COLO668 (cell line): ENCODE data around the gene NR2F2.

Experiments used
- DNase-seq: peaks from one replicate; lab custom pipeline; 2025; ENCODE audit not compliant: unreplicated experiment; lab: John Stamatoyannopoulos, UW

NR2F2 gene

DNA sequence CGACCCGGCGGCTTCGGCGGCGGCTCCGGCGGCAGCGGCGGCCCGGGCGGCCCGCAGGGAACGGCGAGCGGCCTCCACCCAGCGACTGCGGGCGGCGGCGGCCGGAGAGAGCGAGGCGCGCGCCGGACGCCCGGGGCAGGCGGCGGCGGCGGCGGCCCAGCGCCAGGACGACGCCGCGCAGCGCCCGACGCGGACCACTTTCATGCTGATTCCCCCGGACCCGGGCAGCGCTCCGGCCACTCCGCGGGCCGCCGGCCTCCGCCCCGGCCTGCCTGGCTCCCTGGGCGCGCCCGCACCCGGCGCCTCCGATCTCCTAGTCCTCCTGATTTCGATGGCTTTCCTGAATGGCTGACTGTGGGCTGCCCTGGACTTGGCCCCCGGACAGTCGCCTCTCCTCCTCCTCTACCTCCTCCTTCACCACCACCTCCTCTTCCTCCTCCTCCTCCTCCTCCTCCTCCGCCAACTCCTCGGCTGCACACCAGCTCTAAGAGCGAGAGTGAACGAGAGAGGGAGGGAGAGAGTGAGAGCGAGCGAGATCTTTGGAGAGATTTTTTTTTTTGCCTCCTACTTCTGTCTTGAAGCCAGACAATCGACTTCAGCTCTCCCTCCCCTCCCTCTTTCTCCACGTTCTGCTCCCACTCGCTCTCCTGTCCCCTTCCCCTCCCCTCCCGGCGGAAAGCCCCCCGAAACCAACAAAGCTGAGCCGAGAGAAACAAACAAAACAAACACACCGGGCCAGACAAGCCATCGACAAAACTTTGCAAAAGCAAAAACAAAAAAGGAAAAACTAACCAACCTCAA, 844 bp downstream of the NR2F2 start:
- DNase-seq, result peak; percentile 65

DNA sequence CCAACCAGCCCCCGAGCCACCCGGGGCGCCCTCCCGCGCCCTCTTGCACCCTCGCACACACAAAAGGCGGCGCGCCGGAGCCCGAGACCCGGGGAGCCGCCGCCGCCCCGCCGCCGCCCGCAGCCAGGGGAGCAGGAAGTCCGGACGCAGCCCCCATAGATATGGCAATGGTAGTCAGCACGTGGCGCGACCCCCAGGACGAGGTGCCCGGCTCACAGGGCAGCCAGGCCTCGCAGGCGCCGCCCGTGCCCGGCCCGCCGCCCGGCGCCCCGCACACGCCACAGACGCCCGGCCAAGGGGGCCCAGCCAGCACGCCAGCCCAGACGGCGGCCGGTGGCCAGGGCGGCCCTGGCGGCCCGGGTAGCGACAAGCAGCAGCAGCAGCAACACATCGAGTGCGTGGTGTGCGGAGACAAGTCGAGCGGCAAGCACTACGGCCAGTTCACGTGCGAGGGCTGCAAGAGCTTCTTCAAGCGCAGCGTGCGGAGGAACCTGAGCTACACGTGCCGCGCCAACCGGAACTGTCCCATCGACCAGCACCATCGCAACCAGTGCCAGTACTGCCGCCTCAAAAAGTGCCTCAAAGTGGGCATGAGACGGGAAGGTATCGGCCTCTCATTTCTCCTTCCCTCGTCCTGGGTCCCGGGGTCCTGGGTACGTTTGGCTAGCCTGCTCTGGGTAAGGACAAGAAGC, 1.6 kb downstream of the NR2F2 start:
- peak; percentile 82 for DNase-seq

DNA sequence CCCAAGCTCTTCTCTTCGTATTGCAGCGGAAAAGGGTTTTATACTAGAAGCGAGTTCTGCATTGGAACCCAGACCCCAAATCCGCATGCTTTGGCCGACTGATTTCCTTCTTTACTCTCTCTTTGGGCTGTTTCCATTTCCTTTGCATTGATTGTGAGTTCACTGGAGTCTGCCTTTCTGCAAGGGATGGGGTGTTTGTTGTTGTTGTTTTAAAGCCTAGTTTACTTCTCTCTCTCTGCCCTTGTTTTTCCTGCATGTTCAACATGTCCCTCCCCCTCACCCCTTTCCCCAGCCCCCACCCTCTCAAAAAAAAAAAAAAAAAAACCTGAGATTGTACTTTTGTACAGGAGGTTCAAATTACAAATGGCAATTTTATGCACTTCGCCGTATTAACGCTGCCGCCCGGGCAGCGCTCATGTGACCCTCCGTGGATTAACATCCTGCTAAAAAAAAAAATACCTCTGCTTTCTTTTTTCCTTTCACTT, 2.2 kb downstream of the NR2F2 start:
- DNase-seq, result no peak

DNA sequence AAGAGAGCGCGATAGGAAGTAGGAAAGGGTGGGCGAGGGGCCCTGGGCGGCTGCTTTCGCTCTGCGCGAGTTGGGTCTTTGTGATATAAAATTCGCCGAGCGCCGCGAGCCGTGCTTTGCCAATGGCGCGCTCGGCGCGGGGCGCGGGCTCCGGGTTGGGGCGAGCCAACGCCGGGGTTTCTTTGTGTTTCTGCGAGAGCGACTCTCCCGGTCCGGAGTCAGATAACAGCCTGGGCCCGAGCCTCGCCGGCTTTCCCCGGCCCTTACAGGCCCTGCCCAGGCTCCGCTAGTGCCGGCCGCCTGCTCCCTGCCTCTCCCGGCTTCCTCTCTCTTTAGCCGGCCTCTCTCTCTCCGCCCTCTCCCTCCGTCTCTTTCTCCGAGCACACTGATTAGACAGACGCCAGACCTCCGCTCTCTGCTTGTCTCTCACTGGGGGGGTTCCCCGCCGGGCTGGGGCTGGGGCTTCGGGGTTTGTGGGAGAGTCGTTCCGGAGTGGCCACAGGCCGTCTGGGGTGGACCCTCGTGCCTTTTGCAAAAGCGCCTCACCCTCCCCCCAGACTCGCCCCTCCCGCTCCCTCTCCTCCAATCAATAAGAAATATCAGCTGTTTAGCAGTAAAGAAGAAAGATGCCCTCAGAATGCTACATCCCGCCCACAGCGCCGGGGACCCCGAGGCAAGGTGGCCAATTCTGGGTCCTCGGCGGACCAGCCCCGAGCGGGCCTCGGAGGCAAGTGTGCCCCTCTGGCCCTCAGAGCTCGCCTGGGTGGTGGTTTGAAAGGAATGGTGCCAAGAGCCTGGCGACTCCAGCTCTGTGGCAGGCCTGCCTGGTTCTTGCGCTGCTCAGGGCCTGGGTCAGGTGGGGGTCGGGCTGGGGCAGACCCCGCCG, 2.9 kb downstream of the NR2F2 start:
- DNase-seq, result peak; percentile 64

DNA sequence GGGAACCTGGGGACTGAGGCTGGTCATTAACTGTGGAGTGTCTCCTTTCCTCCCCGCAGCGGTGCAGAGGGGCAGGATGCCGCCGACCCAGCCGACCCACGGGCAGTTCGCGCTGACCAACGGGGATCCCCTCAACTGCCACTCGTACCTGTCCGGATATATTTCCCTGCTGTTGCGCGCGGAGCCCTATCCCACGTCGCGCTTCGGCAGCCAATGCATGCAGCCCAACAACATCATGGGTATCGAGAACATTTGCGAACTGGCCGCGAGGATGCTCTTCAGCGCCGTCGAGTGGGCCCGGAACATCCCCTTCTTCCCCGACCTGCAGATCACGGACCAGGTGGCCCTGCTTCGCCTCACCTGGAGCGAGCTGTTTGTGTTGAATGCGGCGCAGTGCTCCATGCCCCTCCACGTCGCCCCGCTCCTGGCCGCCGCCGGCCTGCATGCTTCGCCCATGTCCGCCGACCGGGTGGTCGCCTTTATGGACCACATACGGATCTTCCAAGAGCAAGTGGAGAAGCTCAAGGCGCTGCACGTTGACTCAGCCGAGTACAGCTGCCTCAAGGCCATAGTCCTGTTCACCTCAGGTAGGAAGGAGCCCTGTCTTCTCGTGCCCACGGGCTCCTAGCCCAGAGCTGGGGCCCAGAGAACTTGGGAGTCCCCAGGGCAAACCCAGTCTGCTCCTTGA, 3.7 kb downstream of the NR2F2 start:
- peak; percentile 45 for DNase-seq

DNA sequence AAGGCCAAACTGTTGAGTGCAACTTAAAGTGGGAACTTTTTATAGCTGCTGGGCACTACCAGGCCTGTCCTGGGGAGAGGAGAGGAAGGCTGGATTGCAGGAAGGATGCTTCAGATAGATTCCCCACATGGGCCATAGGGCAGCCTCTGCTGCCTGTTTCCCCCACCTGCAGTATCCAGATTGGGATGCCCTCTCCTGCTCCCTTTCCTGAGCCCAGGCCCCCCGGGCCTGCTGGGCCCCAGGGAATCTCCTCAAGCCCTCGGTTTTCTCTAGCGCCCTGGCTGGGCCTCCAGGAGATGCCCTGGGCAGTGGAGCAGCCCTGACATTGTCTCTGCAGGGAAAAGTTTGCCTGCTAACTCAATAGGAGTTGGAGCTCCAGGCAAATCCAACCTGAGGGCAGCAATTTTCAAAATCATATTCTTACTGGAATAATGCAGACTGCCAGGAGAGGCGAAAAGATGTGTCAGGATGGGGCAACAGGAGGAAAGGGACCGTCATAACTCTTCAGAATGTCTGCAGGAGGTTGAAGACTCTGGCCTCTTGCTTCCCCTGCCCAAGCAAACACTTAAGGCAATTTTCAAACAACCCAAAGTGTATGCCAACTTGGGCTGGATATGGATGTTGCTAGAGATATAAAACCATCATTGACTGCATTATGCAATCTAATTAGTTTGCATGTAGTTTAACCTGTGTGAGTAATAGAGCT, 4.4 kb downstream of the NR2F2 start:
- peak; percentile 25 for DNase-seq

DNA sequence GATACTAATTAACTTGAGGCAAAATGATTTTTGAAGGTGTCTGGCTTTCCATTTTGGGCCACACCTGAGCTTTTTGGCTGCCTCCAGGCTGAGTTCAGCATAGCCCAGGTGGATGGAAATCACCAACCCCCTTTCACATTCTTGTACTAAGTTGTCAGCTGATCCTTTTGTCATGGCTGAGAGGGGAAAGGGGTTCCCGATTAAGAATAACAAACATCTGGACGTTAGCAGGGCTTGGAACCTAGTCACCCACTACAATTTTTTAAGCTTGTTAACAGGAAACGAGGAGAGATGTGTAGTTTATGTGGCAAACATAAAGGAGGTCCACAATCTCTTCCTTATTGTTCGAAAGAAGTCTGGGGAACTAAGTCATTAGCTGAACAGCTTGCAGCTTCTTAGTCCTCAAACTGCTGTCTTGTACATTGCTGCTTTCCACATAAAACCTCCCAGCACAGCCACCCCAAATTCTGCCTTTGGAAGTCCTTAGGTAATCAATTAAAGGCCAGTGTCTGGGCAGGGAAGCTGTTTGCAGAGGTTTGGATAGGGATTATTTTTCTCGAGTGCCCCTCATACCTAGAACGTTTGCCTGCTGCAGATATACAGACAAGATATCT, 5.0 kb downstream of the NR2F2 start:
- DNase-seq, result no peak

DNA sequence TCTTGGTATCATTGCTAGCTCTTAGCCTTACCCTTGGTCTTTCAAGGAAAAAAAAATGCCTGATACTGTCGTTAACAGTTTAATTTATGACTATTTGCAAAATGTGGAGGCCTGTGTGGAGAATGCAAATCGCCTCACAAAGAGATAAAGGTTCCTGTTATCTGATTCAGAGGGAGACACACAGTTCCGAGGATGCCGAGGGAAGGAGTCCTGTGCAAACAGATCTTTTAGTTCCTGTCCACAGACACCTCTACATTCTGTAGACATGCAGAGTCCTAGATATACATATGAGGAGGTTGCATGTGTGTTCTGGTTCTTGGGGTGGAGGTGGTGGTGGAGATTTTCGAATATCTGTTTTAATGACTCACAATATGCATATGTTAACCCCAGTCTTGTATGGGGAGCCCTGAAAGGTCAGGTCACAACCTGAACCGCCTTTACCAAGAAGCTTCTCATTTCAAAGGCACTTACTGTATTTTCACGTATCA, 5.7 kb downstream of the NR2F2 start:
- DNase-seq, result no peak

DNA sequence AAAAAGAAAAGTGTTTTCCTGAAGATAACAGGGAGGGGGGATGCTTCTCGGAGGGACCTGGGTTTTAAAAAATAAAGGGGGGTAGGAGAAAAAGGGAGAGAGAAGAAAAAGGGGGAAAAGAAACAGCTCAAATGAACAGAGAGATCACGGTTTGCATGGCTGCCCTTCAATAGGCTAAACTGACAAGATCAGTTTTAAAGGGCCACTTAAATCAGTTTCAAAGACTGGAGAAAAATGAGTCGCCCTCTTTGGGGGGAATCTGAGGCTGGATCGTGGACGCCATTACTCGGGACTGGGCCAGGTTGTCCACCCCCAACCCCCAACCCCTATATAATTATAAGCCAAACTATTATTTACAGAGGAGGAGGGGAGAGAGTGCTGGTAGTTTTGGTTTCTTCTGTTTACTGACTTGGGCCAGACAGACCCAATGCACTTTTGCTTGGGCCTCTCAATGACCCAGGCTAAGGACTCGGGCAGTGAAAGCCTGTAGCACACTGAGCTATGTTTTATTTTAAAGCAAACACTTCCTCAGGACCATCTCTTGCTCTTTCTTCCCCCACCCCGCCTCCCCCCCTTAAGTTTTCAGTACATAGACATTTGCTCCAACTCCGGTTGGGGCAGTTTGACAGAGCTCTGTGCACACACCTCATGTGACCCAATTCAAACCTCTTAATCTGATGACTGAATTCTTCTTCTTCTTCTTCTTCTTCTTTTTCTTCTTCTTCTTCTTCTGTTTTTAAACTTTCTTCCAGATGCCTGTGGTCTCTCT, 6.3 kb downstream of the NR2F2 start:
- DNase-seq, result peak; percentile 10

DNA sequence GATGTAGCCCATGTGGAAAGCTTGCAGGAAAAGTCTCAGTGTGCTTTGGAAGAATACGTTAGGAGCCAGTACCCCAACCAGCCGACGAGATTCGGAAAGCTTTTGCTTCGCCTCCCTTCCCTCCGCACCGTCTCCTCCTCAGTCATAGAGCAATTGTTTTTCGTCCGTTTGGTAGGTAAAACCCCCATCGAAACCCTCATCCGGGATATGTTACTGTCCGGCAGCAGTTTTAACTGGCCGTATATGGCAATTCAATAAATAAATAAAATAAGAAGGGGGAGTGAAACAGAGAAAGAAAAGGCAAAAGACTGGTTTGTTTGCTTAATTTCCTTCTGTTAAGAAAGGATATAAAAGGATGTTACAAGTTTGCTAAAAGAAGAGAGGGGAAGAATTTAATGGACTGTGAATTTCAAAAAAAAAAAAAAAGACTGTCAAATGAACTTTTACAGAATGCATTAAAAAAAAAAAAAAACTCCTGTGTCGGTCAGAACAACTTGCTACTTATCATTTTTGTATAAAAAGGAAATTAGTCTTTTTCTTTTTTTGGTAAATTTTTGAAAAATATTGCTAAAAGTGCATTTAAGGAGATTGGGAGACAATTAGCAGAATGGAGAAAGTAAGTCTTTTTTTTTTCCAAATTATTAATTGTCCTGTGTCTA, 7.0 kb downstream of the NR2F2 start:
- peak; percentile 13 for DNase-seq

DNA sequence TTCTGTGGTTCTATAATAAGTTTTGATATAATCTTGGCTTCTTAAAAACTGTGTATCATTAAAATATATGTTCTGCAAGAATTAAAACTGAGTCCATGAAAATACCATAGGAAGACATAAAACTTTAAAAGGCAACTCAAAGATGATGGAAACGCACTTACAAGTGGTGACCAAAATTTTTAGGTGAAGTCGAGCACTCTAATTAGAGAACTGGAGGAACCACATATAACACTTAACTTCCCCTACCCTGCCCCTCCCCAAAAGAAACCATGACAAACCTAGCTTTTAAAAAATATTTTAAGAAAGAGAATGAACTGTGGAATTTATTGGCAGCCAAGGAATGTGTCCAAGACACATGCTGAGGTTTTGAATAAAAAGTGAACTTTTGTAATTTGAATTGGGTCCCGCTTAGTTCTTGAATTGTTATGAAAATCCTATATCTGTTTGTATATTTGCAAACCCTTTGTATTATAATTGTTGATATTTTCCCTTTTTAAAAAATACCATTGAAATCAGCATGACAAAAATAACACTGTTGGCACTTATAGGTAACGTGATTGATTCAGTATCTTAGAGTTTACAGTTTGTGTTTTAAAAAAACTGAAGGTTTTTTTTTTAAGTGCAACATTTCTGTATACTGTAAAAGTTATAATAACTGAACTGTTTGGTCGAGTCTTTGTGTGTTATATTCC, 7.7 kb downstream of the NR2F2 start:
- DNase-seq, result no peak

DNA sequence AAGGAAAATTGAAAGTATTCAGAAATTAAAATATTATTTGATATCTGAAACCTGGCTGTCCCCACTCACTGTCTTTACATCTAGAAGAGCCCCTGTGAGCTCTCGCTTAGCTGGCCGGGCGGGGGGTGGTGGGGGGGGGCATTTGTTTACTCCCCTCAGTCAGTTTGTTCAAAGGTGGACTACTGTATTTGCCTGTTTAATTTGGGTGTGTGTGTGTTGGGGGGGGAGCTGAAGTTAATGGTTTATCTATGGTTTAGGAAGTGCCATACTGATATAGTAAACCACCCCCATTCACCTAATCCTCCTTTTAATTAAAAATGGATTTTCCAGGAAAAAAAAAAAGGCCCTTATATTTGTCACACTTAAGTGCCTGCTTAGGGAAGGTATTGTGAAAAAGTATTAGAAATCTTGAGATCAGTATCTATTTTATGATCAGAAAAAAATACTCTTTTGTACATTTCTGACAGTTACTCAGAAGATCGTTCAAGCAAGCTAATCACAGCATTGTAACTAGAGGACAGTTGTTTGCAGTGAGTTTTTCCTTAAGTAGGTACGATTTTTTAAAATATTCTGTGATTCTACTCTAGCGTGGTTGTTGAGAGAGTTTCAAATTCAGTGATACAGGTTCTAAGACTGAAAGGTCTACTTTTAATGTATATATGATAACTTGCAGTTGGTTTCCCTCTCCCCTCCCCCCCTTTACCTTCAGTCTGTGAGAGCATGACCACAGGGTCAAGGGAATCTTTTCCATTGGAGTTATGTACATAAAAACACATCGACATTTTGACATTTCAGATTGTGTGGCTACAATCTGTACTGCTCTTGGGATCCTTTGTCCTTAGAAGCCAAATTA, 8.5 kb downstream of the NR2F2 start:
- peak; percentile 15 for DNase-seq

DNA sequence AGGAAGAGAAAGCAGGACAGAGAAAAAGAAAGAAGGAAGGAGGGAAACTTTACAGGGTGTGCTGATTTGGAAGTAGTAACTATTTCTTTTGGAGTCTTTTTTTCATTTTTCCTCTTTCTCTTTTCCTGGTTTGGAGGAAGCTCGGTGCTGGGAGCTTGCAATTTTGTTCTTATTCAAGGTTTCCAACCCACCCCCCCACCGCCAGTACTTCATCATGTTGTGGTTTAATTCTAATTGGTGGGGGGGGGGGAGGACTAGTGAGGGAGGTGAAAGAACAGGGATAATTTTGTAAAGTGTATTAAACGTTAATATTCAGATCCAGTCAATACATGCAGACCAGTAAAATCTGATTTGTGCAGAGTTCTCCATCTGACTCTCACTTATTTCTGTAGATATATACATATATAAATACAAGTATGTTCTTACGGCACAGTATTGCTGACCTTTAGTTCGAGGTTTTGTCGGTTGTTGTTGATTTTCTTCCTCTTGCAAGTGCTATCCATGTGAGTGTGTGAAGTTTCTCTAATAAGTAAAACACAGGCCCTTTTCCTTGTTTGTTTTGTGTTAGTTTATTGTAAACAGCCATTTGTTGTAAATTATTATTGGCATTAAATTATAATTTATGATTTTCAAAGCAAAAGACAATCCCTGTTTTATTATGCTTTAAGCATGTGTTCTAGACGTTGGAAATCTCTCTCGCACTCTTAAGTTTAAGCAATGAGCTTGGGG, 9.3 kb downstream of the NR2F2 start:
- no peak for DNase-seq

DNA sequence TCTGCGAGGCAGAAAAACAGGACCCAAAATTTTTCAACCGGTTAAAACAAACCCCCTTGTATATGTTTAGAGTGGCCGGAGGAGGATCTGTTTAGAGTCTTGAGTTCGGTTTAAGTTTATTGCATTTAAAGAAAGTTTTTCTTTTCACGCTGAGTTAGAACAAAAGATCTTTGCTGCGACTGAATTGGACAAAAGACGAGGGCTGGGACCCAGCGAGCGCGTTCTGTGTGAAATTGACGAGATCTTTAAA, 9.8 kb downstream of the NR2F2 start:
- no peak for DNase-seq

DNA sequence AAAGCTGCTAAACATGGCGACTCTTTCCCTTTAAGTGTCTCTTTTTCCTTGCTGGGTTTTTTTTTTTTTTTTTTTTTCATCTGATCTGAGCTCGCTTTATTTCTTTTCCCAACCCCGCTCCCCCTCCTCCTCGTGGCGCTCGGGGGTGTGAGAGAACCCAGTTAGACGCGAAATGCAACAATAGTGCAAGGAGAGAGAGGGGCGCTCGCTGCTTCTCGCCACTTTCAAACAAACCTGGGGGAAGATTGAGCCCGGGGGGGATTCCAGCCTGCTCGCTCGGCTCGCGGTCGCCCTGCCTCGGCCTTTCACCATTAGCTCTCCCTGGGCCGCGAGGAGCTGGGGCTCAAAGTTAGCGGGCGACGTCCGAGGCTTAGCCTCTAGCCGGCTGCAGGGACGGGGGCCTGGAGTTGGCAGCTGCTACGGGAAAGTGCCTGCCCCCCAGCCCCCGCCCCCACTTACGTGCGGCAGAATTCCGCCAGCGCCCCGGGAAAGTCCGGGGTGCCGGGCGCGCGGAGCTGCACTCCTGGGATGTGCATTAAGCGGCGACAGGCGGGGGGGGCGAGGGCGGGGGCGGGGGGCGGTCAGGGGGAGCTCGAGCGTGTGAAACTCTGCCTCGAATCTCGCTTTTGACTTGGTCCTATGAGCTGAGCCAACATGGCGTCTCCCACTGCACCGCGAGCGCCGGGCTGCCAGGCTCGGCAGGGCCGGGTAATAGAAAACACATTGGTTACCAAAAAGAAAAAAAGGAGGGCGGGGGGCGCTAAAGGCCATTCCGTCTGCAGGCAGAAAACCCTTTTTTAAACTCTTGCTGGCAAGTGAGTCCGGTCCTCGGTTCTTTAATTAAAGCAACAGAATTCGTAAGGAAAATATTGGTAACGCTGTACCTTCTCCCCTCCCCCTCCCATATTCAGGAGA, 10.4 kb downstream of the NR2F2 start:
- peak; percentile 51 for DNase-seq
